Neural cell (in vitro differentiated cells): ENCODE data around the gene ZNF547.
A peak's percentile ranks its signal among the peaks of the same experiment; 100 is the strongest.

Experiments used
- EP300 ChIP-seq: fragments of 450-650 bp; conservative IDR thresholded peaks from 2 replicates; pipeline ENCODE4 v1.6.1; 2014; ENCODE audit warnings: antibody characterized with exemption, mild to moderate bottlenecking, moderate library complexity; ENCODE audit not compliant: poor library complexity, severe bottlenecking
- EZH2 ChIP-seq: fragments of 200-600, 300-800 bp; shearing (Covaris generic), sonication (generic); IDR thresholded peaks from 2 replicates; pipeline ENCODE4 v1.6.1; 2014; ENCODE audit warnings: antibody characterized with exemption, low read length, borderline replicate concordance, mild to moderate bottlenecking; ENCODE audit not compliant: insufficient read depth, poor library complexity, severe bottlenecking
- MXI1 ChIP-seq: fragments of 450-650 bp; conservative IDR thresholded peaks from 2 replicates; pipeline ENCODE4 v1.6.1; 2014; ENCODE audit warnings: antibody characterized with exemption, mild to moderate bottlenecking; ENCODE audit not compliant: poor library complexity, severe bottlenecking
- POLR2AphosphoS5 ChIP-seq: IDR thresholded peaks from 2 replicates; pipeline ENCODE4 v1.6.1; 2012
- RAD21 ChIP-seq: fragments of 450-650 bp; conservative IDR thresholded peaks from 2 replicates; pipeline ENCODE4 v1.6.1; 2014; ENCODE audit warnings: antibody characterized with exemption, mild to moderate bottlenecking, moderate library complexity
- SMC3 ChIP-seq: fragments of 450-650 bp; conservative IDR thresholded peaks from 2 replicates; pipeline ENCODE4 v1.6.1; 2014; ENCODE audit warnings: antibody characterized with exemption, mild to moderate bottlenecking, moderate library complexity; ENCODE audit not compliant: poor library complexity
- TAF1 ChIP-seq: IDR thresholded peaks from 2 replicates; pipeline ENCODE4 v1.6.1; 2012; ENCODE audit warnings: low read depth
- TF ChIP-seq, protein P1 (sequence below): fragments of 450-650 bp; IDR thresholded peaks from 2 replicates; pipeline ENCODE4 v1.5.1; 2014; ENCODE audit warnings: antibody characterized with exemption, mild to moderate bottlenecking, moderate library complexity; ENCODE audit not compliant: poor library complexity, severe bottlenecking
- TF ChIP-seq, protein P2 (sequence below): IDR thresholded peaks from 2 replicates; pipeline ENCODE4 v1.6.1; 2012; ENCODE audit warnings: borderline replicate concordance

DNA sequence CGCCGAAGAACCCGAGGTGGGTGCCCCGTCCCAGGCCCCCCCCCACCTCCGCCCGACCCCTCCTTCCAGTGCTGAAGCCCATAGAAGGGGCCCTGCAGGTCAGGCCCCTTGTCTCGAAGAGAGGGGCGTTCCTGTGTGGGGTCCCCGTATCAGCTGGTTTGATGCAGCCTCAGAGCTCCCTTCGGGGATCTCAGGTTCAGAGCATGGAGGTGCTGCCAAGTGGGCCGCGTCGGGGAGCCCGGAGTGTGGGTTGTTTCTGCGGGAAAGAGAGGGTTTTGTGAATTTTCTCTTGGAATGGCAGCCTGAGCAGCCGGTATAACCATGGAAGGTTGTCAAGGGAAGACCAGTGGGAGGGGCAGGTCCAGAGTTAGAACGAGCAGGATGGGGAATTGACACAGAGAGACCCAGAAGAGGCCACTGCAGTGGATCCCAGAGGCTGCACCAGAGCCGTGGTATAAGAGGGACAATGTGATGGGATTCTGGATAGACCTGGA lies 384 bp downstream of the ZNF547 start:
- TF ChIP-seq TAF1 = no peak
- no peak for TF ChIP-seq MXI1
- TF ChIP-seq EP300 = no peak
- TF ChIP-seq, protein P1, sequence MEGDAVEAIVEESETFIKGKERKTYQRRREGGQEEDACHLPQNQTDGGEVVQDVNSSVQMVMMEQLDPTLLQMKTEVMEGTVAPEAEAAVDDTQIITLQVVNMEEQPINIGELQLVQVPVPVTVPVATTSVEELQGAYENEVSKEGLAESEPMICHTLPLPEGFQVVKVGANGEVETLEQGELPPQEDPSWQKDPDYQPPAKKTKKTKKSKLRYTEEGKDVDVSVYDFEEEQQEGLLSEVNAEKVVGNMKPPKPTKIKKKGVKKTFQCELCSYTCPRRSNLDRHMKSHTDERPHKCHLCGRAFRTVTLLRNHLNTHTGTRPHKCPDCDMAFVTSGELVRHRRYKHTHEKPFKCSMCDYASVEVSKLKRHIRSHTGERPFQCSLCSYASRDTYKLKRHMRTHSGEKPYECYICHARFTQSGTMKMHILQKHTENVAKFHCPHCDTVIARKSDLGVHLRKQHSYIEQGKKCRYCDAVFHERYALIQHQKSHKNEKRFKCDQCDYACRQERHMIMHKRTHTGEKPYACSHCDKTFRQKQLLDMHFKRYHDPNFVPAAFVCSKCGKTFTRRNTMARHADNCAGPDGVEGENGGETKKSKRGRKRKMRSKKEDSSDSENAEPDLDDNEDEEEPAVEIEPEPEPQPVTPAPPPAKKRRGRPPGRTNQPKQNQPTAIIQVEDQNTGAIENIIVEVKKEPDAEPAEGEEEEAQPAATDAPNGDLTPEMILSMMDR = no peak
- no peak for TF ChIP-seq POLR2AphosphoS5
- no peak for TF ChIP-seq EZH2
- TF ChIP-seq RAD21 = no peak
- TF ChIP-seq, protein P2, sequence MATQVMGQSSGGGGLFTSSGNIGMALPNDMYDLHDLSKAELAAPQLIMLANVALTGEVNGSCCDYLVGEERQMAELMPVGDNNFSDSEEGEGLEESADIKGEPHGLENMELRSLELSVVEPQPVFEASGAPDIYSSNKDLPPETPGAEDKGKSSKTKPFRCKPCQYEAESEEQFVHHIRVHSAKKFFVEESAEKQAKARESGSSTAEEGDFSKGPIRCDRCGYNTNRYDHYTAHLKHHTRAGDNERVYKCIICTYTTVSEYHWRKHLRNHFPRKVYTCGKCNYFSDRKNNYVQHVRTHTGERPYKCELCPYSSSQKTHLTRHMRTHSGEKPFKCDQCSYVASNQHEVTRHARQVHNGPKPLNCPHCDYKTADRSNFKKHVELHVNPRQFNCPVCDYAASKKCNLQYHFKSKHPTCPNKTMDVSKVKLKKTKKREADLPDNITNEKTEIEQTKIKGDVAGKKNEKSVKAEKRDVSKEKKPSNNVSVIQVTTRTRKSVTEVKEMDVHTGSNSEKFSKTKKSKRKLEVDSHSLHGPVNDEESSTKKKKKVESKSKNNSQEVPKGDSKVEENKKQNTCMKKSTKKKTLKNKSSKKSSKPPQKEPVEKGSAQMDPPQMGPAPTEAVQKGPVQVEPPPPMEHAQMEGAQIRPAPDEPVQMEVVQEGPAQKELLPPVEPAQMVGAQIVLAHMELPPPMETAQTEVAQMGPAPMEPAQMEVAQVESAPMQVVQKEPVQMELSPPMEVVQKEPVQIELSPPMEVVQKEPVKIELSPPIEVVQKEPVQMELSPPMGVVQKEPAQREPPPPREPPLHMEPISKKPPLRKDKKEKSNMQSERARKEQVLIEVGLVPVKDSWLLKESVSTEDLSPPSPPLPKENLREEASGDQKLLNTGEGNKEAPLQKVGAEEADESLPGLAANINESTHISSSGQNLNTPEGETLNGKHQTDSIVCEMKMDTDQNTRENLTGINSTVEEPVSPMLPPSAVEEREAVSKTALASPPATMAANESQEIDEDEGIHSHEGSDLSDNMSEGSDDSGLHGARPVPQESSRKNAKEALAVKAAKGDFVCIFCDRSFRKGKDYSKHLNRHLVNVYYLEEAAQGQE = peak; percentile 63
- TF ChIP-seq SMC3 = no peak
